Fibroblast of villous mesenchyme (primary cell): ENCODE measurements around the gene IPO4. TPM values are rescaled to one million over a fixed set of nuclear protein-coding genes. Genes with fewer than 3 reads are reported as not detected.

ENCODE experiments used
- DNase-seq: peaks from one replicate; pipeline ENCODE4 v3.0.0-alpha.2; 2010; ENCODE audit warnings: low read depth
- H3K4me3 ChIP-seq: 2 replicates; pipeline ENCODE4 v1.5.1; 2011; ENCODE audit warnings: low read depth, mild to moderate bottlenecking, low read length
- CTCF ChIP-seq: IDR thresholded peaks from 2 replicates; pipeline ENCODE4 v1.5.1; 2012; ENCODE audit warnings: low read depth, mild to moderate bottlenecking, low read length; ENCODE audit not compliant: insufficient read depth
- total RNA-seq: library from RNA; depleted of rRNA; stranded (reverse); fragments of >200 nt; gene quantifications from 2 replicates; pipeline ENCODE4 v1.2.3, GENCODE V29; 2012

Gene IPO4
- total RNA-seq, 1 donor = 41.9 TPM

- TF ChIP-seq CTCF = no peak
- H3K4me3 ChIP-seq = no peak overlapping the region
- no peak for DNase-seq
Observed at GRCh38 chr14:24150993-24151392, 37.6 kb downstream of the IPO4 start.

- DNase-seq = no peak
- H3K4me3 ChIP-seq = no peak overlapping the region
- TF ChIP-seq CTCF = no peak
Observed at GRCh38 chr14:24150567-24150966, 38.0 kb downstream of the IPO4 start.

GRCh38 chr14:24150061-24150460, 38.6 kb downstream of the IPO4 start:
- no peak for TF ChIP-seq CTCF
- H3K4me3 ChIP-seq = no peak overlapping the region
- DNase-seq = no peak

GRCh38 chr14:24149302-24149969, 39.2 kb downstream of the IPO4 start:
- H3K4me3 ChIP-seq = no peak overlapping the region
- TF ChIP-seq CTCF = no peak
- DNase-seq = no peak

GRCh38 chr14:24147761-24148428, 40.7 kb downstream of the IPO4 start:
- TF ChIP-seq CTCF = no peak
- DNase-seq = no peak
- H3K4me3 ChIP-seq = peak overlapping the region; percentile 87

- peak; percentile 98 for DNase-seq
- peak within 1 kb of the TSS; percentile 87 for H3K4me3 ChIP-seq
- no peak for TF ChIP-seq CTCF
Observed at GRCh38 chr14:24146978-24147760, 41.4 kb downstream of the IPO4 start, which contains the start of gene RNF31. RNF31 (plus strand) TSS chr14:24147498; CDS start chr14:24147699, 201 bp downstream.
